HCT116 (cell line): ENCODE data around the gene LAGE3.

ENCODE experiments used
- CEBPB ChIP-seq: IDR thresholded peaks from 2 replicates; pipeline ENCODE4 v1.6.1; 2012; ENCODE audit warnings: low read depth
- CTCF ChIP-seq, 3 experiments: fragments of 200-600 bp in 1 of 3; sonication (generic) in 1 of 3; IDR thresholded peaks in 2 of 3; conservative IDR thresholded peaks in 1 of 3; 2 replicates each; pipeline ENCODE4 v1.5.1; 2012 to 2017; ENCODE audit warnings: low read depth in 2 of 3, low read length in 2 of 3, antibody characterized with exemption in 1 of 3, borderline replicate concordance in 1 of 3, control low read depth in 1 of 3, mild to moderate bottlenecking in 1 of 3, mixed read lengths in 1 of 3, mixed run types in 1 of 3, moderate library complexity in 1 of 3; ENCODE audit not compliant: insufficient read depth in 1 of 3
- POLR2AphosphoS5 ChIP-seq: IDR thresholded peaks from 2 replicates; pipeline ENCODE4 v1.6.1; 2011; ENCODE audit warnings: mild to moderate bottlenecking, low read depth, low read length, moderate library complexity
- SIN3A ChIP-seq: IDR thresholded peaks from 2 replicates; pipeline ENCODE4 v1.6.1; 2012; ENCODE audit warnings: low read depth
- SRF ChIP-seq: IDR thresholded peaks from 2 replicates; pipeline ENCODE4 v1.6.1; 2012; ENCODE audit warnings: low read depth
- YY1 ChIP-seq: IDR thresholded peaks from 2 replicates; pipeline ENCODE4 v1.6.1; 2011; ENCODE audit warnings: low read length, low read depth, moderate library complexity, mild to moderate bottlenecking; ENCODE audit not compliant: insufficient replicate concordance; ENCODE audit errors: extremely low read depth

- no peak for TF ChIP-seq YY1
- no peak for TF ChIP-seq CTCF (IDR thresholded peaks at IDR 0.05 in 2 of 3, conservative IDR thresholded peaks at IDR 0.05 in 1 of 3; ENCODE audit: borderline replicate concordance in 1 of 3, insufficient read depth in 1 of 3, low read depth in 2 of 3, low read length in 2 of 3)
- TF ChIP-seq SIN3A: no peak
- no peak for TF ChIP-seq SRF
- TF ChIP-seq CEBPB: no peak
- no peak for TF ChIP-seq POLR2AphosphoS5
Observed at GRCh38 chrX:154488336-154489075, 9.4 kb upstream of the LAGE3 start.
